Ovary (tissue), 10 donors: ENCODE results near the gene ZNF500. TPM values are rescaled to one million over a fixed set of nuclear protein-coding genes. Genes with fewer than 3 reads are reported as not detected.

Source experiments
- DNase-seq, 5 donors: peaks; one replicate each; pipeline ENCODE4 v3.0.0-alpha.2; 2019 to 2020
- H3K27ac ChIP-seq, 2 donors: fragments of 200-600 bp; one replicate each; pipeline versions ENCODE4 v1.5.1 to v1.8.0; 2019 to 2022
- H3K27me3 ChIP-seq: fragments of 200-600 bp; one replicate; pipeline ENCODE4 v1.8.0; 2022
- H3K36me3 ChIP-seq: fragments of 200-600 bp; sonication (generic); one replicate; pipeline ENCODE4 v1.5.1; 2019
- H3K4me1 ChIP-seq: one replicate; pipeline ENCODE4 v1.8.1; 2013; ENCODE audit warnings: mild to moderate bottlenecking, moderate library complexity; ENCODE audit not compliant: insufficient read depth
- H3K4me3 ChIP-seq: fragments of 200-600 bp; sonication (generic); one replicate; pipeline ENCODE4 v1.5.1; 2017
- H3K9me3 ChIP-seq, 2 donors: fragments of 200-600 bp in 1 of 2; sonication (generic) in 1 of 2; one replicate each; pipeline versions ENCODE4 v1.5.1 to v1.8.1; 2013 to 2019; ENCODE audit warnings: mild to moderate bottlenecking in 1 of 2, moderate library complexity in 1 of 2
- EP300 ChIP-seq: sonication (generic); formaldehyde crosslinking; IDR thresholded peaks from one replicate; pipeline ENCODE4 v1.6.1; 2017; ENCODE audit warnings: antibody characterized with exemption
- POLR2A ChIP-seq: fragments of 450-650 bp; IDR thresholded peaks from one replicate; pipeline ENCODE4 v1.6.1; 2017; ENCODE audit warnings: antibody characterized with exemption, mild to moderate bottlenecking, moderate library complexity
- WGBS, 3 donors: extraction: QIAGEN DNeasy Blood & Tissue Kit in 1 of 3; methylation state at CpG; one replicate each; pipeline versions ENCODE4 v1.1.5 to v1.1.7; 2013 to 2017; 5-methylcytosine and 5-hydroxymethylcytosine counted together
- intact Hi-C, 4 donors: fragments of 100-400 bp; cut with DNase I; formaldehyde crosslinking; loops; one replicate each; pipeline versions ENCODE4 v1.11.0 to v1.15.1; 2022 to 2023
- long read RNA-seq, 3 donors: library from polyadenylated mRNA in 2 of 3; unstranded in 2 of 3; transcript quantifications; one replicate each; pipeline ENCODE4 v2.0.0 and lab custom pipeline, GENCODE V29; 2021 to 2026
- polyA plus RNA-seq, 2 donors: library from polyadenylated mRNA; stranded (reverse); fragments of 200-250 nt in 1 of 2; fragments of 350-450 nt in 1 of 2; fragmentation: Illumina TruSeq in 1 of 2; extraction: RNeasy Lipid Tissue Mini Kit (QIAGEN cat#74804) in 1 of 2; gene quantifications; one replicate each; pipeline ENCODE4 v1.2.3, GENCODE V29; 2013 to 2014
- total RNA-seq, 7 donors: library from RNA; depleted of rRNA in 2 of 7; stranded (reverse); fragments of >200 nt in 2 of 7; fragmentation: NEBNext Ultra II Directional in 3 of 7; extraction: Animal tissue kit (Norgen Biotek cat#: 25700) in 3 of 7; gene quantifications; one replicate each; pipeline versions ENCODE4 v1.1.0 to v1.2.4, GENCODE V29; 2016 to 2023
- TF ChIP-seq, protein P1 (sequence below), 3 donors: fragments of 450-650 bp in 2 of 3; fragments of 200-600 bp in 1 of 3; IDR thresholded peaks; one replicate each; pipeline versions ENCODE4 v1.5.1 to v1.8.0; 2016 to 2022; ENCODE audit warnings: antibody characterized with exemption in 3 of 3, mild to moderate bottlenecking in 1 of 3
- donor health status: DM: no; HTN: no; CAD: no; lungs with moderate emphysema.
- donor health status: DM: no; HTN: no; CAD: no.
- donor health status: Bipolar disorder and iron deficiency.
- donor health status: DM: yes; HTN: yes; CAD: no.
- donor health status: DM: no; HTN: no; CAD: no.
- donor health status: DM: yes; HTN: yes; CAD: no.

The ZNF500 gene
- total RNA-seq (10 to 100 TPM; 10.1 to 27.7 (median 22.1) TPM), polyA plus RNA-seq (10 to 100 TPM in 1 of 2 donors, 1 to 10 TPM in 1; 4.7 to 22.3 TPM)
- long read RNA-seq, donor 1, full-length matches to known transcripts: 24 of 32 reads
- long read RNA-seq, donor 1, partial matches to known transcripts: 2 of 32 reads
- long read RNA-seq, donor 1, other reads (novel, unspliced or antisense): 6 of 32 reads
- long read RNA-seq, donor 2, full-length matches to known transcripts: 5 of 5 reads
- long read RNA-seq, donor 2, partial matches to known transcripts: 0 of 5 reads
- long read RNA-seq, donor 2, other reads (novel, unspliced or antisense): 0 of 5 reads
- long read RNA-seq, donor 3, full-length matches to known transcripts: 12 of 38 reads
- long read RNA-seq, donor 3, partial matches to known transcripts: 13 of 38 reads
- long read RNA-seq, donor 3, other reads (novel, unspliced or antisense): 13 of 38 reads

GRCh38 chr16:4766875-4767628, at the start of gene ZNF500:
Gene ZNF500 (minus strand): TSS chr16:4767162. CDS start chr16:4765978, 1,184 bp downstream.
- Histone ChIP-seq H3K4me1 (peaks cover 2% of the 10 kb centered on the region), H3K9me3 (no peaks in the 10 kb centered on the region), H3K27me3 (no peaks in the 10 kb centered on the region), H3K27ac (peak within 1 kb of the TSS in 1 of 2 donors; percentile 77), H3K36me3 (no peaks in the 10 kb centered on the region), H3K4me3 (peak within 1 kb of the TSS; percentile 99)
- TF ChIP-seq, protein P1, sequence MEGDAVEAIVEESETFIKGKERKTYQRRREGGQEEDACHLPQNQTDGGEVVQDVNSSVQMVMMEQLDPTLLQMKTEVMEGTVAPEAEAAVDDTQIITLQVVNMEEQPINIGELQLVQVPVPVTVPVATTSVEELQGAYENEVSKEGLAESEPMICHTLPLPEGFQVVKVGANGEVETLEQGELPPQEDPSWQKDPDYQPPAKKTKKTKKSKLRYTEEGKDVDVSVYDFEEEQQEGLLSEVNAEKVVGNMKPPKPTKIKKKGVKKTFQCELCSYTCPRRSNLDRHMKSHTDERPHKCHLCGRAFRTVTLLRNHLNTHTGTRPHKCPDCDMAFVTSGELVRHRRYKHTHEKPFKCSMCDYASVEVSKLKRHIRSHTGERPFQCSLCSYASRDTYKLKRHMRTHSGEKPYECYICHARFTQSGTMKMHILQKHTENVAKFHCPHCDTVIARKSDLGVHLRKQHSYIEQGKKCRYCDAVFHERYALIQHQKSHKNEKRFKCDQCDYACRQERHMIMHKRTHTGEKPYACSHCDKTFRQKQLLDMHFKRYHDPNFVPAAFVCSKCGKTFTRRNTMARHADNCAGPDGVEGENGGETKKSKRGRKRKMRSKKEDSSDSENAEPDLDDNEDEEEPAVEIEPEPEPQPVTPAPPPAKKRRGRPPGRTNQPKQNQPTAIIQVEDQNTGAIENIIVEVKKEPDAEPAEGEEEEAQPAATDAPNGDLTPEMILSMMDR (IDR thresholded peaks at IDR 0.05): no peak
- TF ChIP-seq POLR2A (no peak), EP300 (no peak)
- DNase-seq: peak; percentile 97 to 99 (median 98)
- WGBS, 3 donors: 2 to 6% (median 4%) methylated on average over 33 to 72 of the region's 72 CpGs
- intact Hi-C loops: no loop called here

- intact Hi-C loops: no loop called here
- no peak overlapping the region for H3K4me3 ChIP-seq
Observed at GRCh38 chr16:4814542-4815173, 47.7 kb upstream of the ZNF500 start.

GRCh38 chr16:4814046-4814445, 47.1 kb upstream of the ZNF500 start:
- H3K4me1 ChIP-seq: no peaks in the 10 kb centered on the region
- no peak overlapping the region for H3K4me3 ChIP-seq
- DNase-seq: no peak
- H3K27ac ChIP-seq: no peak overlapping the region
- TF ChIP-seq, protein P1 (IDR thresholded peaks at IDR 0.05): no peak
- TF ChIP-seq EP300: no peak
- no peak for TF ChIP-seq POLR2A
- H3K36me3 ChIP-seq: no peaks in the 10 kb centered on the region
- no peaks in the 10 kb centered on the region for H3K27me3 ChIP-seq
- no peaks in the 10 kb centered on the region for H3K9me3 ChIP-seq
- intact Hi-C loops: no loop called here

More at GRCh38 chr16:4814542-4815173, 47.7 kb upstream of the ZNF500 start:
- H3K27me3 ChIP-seq: no peaks in the 10 kb centered on the region
- 52 to 61% (median 59%) methylated on average over 16 of the region's 16 CpGs for WGBS, 3 donors
- no peaks in the 10 kb centered on the region for H3K4me1 ChIP-seq
- TF ChIP-seq EP300 (no peak), POLR2A (no peak)
- TF ChIP-seq, protein P1 (IDR thresholded peaks at IDR 0.05): no peak
- peak in 2 of 5 donors; percentile 51 to 63 for DNase-seq
- H3K9me3 ChIP-seq: no peaks in the 10 kb centered on the region
- H3K27ac ChIP-seq: no peak overlapping the region
- H3K36me3 ChIP-seq: no peaks in the 10 kb centered on the region

- intact Hi-C loops: no loop called here
- Histone ChIP-seq H3K4me3 (no peak overlapping the region), H3K36me3 (no peaks in the 10 kb centered on the region), H3K27ac (no peak overlapping the region), H3K27me3 (no peaks in the 10 kb centered on the region), H3K9me3 (no peaks in the 10 kb centered on the region), H3K4me1 (no peaks in the 10 kb centered on the region)
- no peak for DNase-seq
- TF ChIP-seq POLR2A (no peak), EP300 (no peak)
- TF ChIP-seq, protein P1 (IDR thresholded peaks at IDR 0.05): no peak
- WGBS, 3 donors: 94 to 96% (median 96%) methylated on average over 16 of the region's 16 CpGs
Observed at GRCh38 chr16:4813251-4814003, 46.5 kb upstream of the ZNF500 start.
